ENCODE measurements around the gene CAMK2B.

Gene CAMK2B

DNA sequence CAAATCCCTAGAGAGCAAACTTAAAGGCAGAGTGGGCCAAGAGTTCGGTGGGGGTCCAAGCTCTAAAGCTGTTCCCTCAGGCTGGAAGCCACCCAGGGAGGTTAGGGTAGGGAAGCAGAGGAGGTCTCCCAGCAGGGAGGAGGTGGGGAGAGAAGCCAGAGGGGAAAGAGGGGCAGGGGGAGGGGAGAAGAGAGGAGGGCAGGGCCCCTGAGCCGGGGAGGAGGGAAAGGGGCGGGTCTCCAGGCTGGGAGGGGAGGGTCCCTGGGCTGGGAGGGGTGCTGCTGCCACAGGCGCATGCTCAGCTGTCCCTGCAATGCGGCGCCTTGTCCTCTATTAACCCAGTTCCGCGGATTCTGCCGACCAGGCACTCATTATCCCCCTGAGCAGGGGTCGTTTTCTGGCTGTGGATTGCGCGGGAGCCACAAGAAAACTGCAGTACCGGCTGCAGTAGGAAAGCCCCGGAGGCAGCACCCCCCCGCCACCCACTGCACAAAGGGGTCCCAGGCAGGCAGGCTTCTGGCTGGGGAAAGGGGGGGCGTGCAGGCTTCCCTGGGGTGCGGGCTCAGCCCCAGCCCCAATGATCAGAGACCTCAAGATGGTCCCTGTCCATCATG, 49.3 kb downstream of the CAMK2B start:
- Histone ChIP-seq H3K4me1 (ENCODE audit: insufficient read depth, low read length, severe bottlenecking) (no peaks in the 10 kb centered on the region), H4K20me1 (ENCODE audit: insufficient read depth, low read length) (no peaks in the 10 kb centered on the region), H3F3A (ENCODE audit: insufficient read depth, low read length) (no peaks in the 10 kb centered on the region), H3K9me3 (ENCODE audit: low read length) (no peaks in the 10 kb centered on the region), H3K79me2 (ENCODE audit: insufficient read depth, low read length) (no peaks in the 10 kb centered on the region), H3K9ac (ENCODE audit: low read length) (no peak overlapping the region), H3K36me3 (ENCODE audit: insufficient read depth, low read length) (no peaks in the 10 kb centered on the region), H3K4me3 (ENCODE audit: low read depth, low read length, poor library complexity, severe bottlenecking) (no peak overlapping the region), H3K27me3 (ENCODE audit: insufficient read depth, low read length) (peaks cover 18% of the 10 kb centered on the region; the same call in 1 of the 2 replicates), H3K27ac (ENCODE audit: low read depth, low read length, poor library complexity, severe bottlenecking) (no peak overlapping the region), H3K9me2 (ENCODE audit: low read depth, low read length) (no peaks in the 10 kb centered on the region), H3K4me2 (ENCODE audit: low read length) (no peak overlapping the region), H2AFZ (ENCODE audit: low read length) (no peak overlapping the region)
- TF ChIP-seq, protein P1, sequence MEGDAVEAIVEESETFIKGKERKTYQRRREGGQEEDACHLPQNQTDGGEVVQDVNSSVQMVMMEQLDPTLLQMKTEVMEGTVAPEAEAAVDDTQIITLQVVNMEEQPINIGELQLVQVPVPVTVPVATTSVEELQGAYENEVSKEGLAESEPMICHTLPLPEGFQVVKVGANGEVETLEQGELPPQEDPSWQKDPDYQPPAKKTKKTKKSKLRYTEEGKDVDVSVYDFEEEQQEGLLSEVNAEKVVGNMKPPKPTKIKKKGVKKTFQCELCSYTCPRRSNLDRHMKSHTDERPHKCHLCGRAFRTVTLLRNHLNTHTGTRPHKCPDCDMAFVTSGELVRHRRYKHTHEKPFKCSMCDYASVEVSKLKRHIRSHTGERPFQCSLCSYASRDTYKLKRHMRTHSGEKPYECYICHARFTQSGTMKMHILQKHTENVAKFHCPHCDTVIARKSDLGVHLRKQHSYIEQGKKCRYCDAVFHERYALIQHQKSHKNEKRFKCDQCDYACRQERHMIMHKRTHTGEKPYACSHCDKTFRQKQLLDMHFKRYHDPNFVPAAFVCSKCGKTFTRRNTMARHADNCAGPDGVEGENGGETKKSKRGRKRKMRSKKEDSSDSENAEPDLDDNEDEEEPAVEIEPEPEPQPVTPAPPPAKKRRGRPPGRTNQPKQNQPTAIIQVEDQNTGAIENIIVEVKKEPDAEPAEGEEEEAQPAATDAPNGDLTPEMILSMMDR (IDR thresholded peaks at IDR 0.05; ENCODE audit: low read length) = no peak
- no peak for TF ChIP-seq EZH2 (IDR thresholded peaks at IDR 0.05; ENCODE audit: borderline replicate concordance, low read length)

- H3K36me3 ChIP-seq (ENCODE audit: insufficient read depth, low read length) = no peaks in the 10 kb centered on the region
- H3K27ac ChIP-seq (ENCODE audit: low read depth, low read length, poor library complexity, severe bottlenecking) = no peak overlapping the region
- no peak overlapping the region for H3K4me3 ChIP-seq (ENCODE audit: low read depth, low read length, poor library complexity, severe bottlenecking)
- TF ChIP-seq, protein P1 (IDR thresholded peaks at IDR 0.05; ENCODE audit: low read length) = no peak
- no peak for TF ChIP-seq EZH2 (IDR thresholded peaks at IDR 0.05; ENCODE audit: borderline replicate concordance, low read length)
- H3K79me2 ChIP-seq (ENCODE audit: insufficient read depth, low read length) = no peaks in the 10 kb centered on the region
- no peaks in the 10 kb centered on the region for H3F3A ChIP-seq (ENCODE audit: insufficient read depth, low read length)
- H3K27me3 ChIP-seq (ENCODE audit: insufficient read depth, low read length) = peaks cover 18% of the 10 kb centered on the region; the same call in 1 of the 2 replicates
- no peaks in the 10 kb centered on the region for H3K9me2 ChIP-seq (ENCODE audit: low read depth, low read length)
- no peak overlapping the region for H3K9ac ChIP-seq (ENCODE audit: low read length)
- H4K20me1 ChIP-seq (ENCODE audit: insufficient read depth, low read length) = no peaks in the 10 kb centered on the region
- no peaks in the 10 kb centered on the region for H3K4me1 ChIP-seq (ENCODE audit: insufficient read depth, low read length, severe bottlenecking)
- no peak overlapping the region for H3K4me2 ChIP-seq (ENCODE audit: low read length)
- H3K9me3 ChIP-seq (ENCODE audit: low read length) = no peaks in the 10 kb centered on the region
- H2AFZ ChIP-seq (ENCODE audit: low read length) = no peak overlapping the region
Measured at GRCh38 chr7:44275146-44275545, 50.2 kb downstream of the CAMK2B start.

DNA sequence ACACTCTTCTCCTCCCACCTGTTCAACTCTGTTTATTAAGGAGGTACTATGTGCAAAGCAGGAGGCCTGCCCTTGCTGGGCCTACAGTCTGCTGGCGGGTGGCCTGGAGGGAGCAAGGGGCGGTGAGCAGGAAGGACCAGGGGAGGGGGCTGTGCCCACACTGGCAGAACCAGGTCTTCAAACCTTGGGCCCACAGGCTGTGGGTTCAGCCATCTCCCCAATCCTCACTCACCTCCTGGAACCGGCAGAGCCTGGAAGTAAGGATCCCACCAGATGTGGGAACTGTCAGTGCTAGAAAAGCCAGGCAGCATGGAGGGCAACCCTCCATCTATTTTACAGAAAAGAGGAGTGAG, 50.8 kb downstream of the CAMK2B start:
- Histone ChIP-seq H4K20me1 (ENCODE audit: insufficient read depth, low read length) (no peaks in the 10 kb centered on the region), H3K27me3 (ENCODE audit: insufficient read depth, low read length) (peaks cover 18% of the 10 kb centered on the region; the same call in 1 of the 2 replicates)

More for the DNA sequence above, 50.8 kb downstream of the CAMK2B start:
- Histone ChIP-seq H3K9me2 (ENCODE audit: low read depth, low read length) (no peaks in the 10 kb centered on the region), H3K9me3 (ENCODE audit: low read length) (no peaks in the 10 kb centered on the region), H3K4me3 (ENCODE audit: low read depth, low read length, poor library complexity, severe bottlenecking) (no peak overlapping the region), H3K36me3 (ENCODE audit: insufficient read depth, low read length) (no peaks in the 10 kb centered on the region), H3F3A (ENCODE audit: insufficient read depth, low read length) (no peaks in the 10 kb centered on the region), H3K9ac (ENCODE audit: low read length) (no peak overlapping the region), H3K4me1 (ENCODE audit: insufficient read depth, low read length, severe bottlenecking) (no peaks in the 10 kb centered on the region), H3K27ac (ENCODE audit: low read depth, low read length, poor library complexity, severe bottlenecking) (no peak overlapping the region), H3K79me2 (ENCODE audit: insufficient read depth, low read length) (no peaks in the 10 kb centered on the region), H3K4me2 (ENCODE audit: low read length) (no peak overlapping the region), H2AFZ (ENCODE audit: low read length) (no peak overlapping the region)
- TF ChIP-seq, protein P1 (IDR thresholded peaks at IDR 0.05; ENCODE audit: low read length) = no peak
- TF ChIP-seq EZH2 (IDR thresholded peaks at IDR 0.05; ENCODE audit: borderline replicate concordance, low read length) = no peak
